H1 (cell line): ENCODE data around the gene LRRC37B. TPM values are rescaled to one million over a fixed set of nuclear protein-coding genes. Genes with fewer than 3 reads are reported as not detected.
"Not testable (repeated sequence)": the region's sequence is repeated elsewhere in the genome, so short reads cannot be mapped to it uniquely, and the experiment has no call there.

ENCODE experiments used
- CTCF ChIA-PET: fragments of 300-600 bp; sonication (Branson Sonifier 250); formaldehyde crosslinking; loops from one replicate; lab custom pipeline; 2021; ENCODE audit not compliant: partially characterized antibody; lab: Charles Lee
- POLR2A ChIA-PET: fragments of 300-600 bp; sonication (Branson Sonifier 250); formaldehyde crosslinking; loops from one replicate; lab custom pipeline; 2021; ENCODE audit warnings: inconsistent platforms; ENCODE audit not compliant: partially characterized antibody; lab: Charles Lee
- DNase-seq, 2 experiments: peaks; one replicate each; pipeline versions ENCODE4 v3.0.0 to v3.0.0-alpha.2; 2010 to 2022; ENCODE audit warnings: low spot score in 2 of 2, low read depth in 1 of 2, mixed read lengths in 1 of 2
- FAIRE-seq: peaks from 2 replicates; lab custom pipeline; 2011; peaks lifted over from hg19 to GRCh38; lab: Jason Lieb, UNC
- H2AFZ ChIP-seq: 2 replicates; pipeline ENCODE4 v1.8.1; 2012; ENCODE audit warnings: low read length, inconsistent platforms
- H2AK5ac ChIP-seq: 2 replicates; pipeline ENCODE4 v1.6.1; 2013; ENCODE audit warnings: low read depth, low read length
- H2BK120ac ChIP-seq: replicated peaks from 2 replicates; pipeline ENCODE3; 2013; ENCODE audit warnings: low read depth, low read length, inconsistent platforms
- H2BK12ac ChIP-seq: 2 replicates; pipeline ENCODE4 v1.6.1; 2013; ENCODE audit warnings: low read depth, low read length
- H2BK15ac ChIP-seq: 2 replicates; pipeline ENCODE4 v1.6.1; 2013; ENCODE audit warnings: low read length
- H2BK20ac ChIP-seq: 2 replicates; pipeline ENCODE4 v1.6.1; 2013; ENCODE audit warnings: low read length
- H2BK5ac ChIP-seq: 2 replicates; pipeline ENCODE4 v1.6.1; 2013; ENCODE audit warnings: low read depth, low read length
- H3K14ac ChIP-seq: 2 replicates; pipeline ENCODE4 v1.6.1; 2013; ENCODE audit warnings: inconsistent platforms; ENCODE audit not compliant: insufficient read length
- H3K18ac ChIP-seq: 2 replicates; pipeline ENCODE4 v1.6.1; 2013; ENCODE audit warnings: low read length; ENCODE audit errors: extremely low read depth
- H3K23ac ChIP-seq: 2 replicates; pipeline ENCODE4 v1.6.1; 2013; ENCODE audit warnings: inconsistent platforms; ENCODE audit not compliant: insufficient read length
- H3K23me2 ChIP-seq: 2 replicates; pipeline ENCODE4 v1.6.1; 2013; ENCODE audit warnings: low read depth, low read length
- H3K27ac ChIP-seq: 2 replicates; pipeline ENCODE4 v1.6.1; 2011; ENCODE audit warnings: low read depth, low read length, inconsistent platforms
- H3K27me3 ChIP-seq, 4 experiments: replicated peaks in 1 of 4; 1 replicate in 1 of 4; 2 replicates in 3 of 4; pipeline versions ENCODE4 v1.6.1 to v1.8.1; 2011 to 2013; ENCODE audit warnings: low read length in 3 of 4, mild to moderate bottlenecking in 3 of 4, inconsistent platforms in 2 of 4, mixed read lengths in 2 of 4, moderate library complexity in 1 of 4; ENCODE audit not compliant: control insufficient read depth in 3 of 4, insufficient read depth in 3 of 4; ENCODE audit errors: extremely low read depth in 1 of 4
- H3K36me3 ChIP-seq, 4 experiments: 2 replicates each; pipeline versions ENCODE4 v1.6.1 to v1.8.1; 2011 to 2013; ENCODE audit warnings: mild to moderate bottlenecking in 4 of 4, low read length in 3 of 4, moderate library complexity in 2 of 4, control low read depth in 1 of 4, inconsistent platforms in 1 of 4; ENCODE audit not compliant: insufficient read depth in 4 of 4, control insufficient read depth in 2 of 4
- H3K4ac ChIP-seq: replicated peaks from 2 replicates; pipeline ENCODE3; 2013; ENCODE audit warnings: low read length, low read depth, mixed read lengths, inconsistent platforms; ENCODE audit not compliant: insufficient read length
- H3K4me1 ChIP-seq, 4 experiments: replicated peaks in 1 of 4; 1 replicate in 1 of 4; 2 replicates in 3 of 4; pipeline versions ENCODE4 v1.6.1 to v1.8.1; 2011 to 2013; ENCODE audit warnings: low read length in 3 of 4, inconsistent platforms in 2 of 4, mixed read lengths in 1 of 4; ENCODE audit not compliant: insufficient read depth in 4 of 4, control insufficient read depth in 3 of 4
- H3K4me2 ChIP-seq, 2 experiments: 2 replicates each; pipeline versions ENCODE4 v1.6.1 to v1.8.1; 2011 to 2013; ENCODE audit warnings: low read depth in 2 of 2, low read length in 2 of 2, control low read depth in 1 of 2, inconsistent platforms in 1 of 2, mild to moderate bottlenecking in 1 of 2; ENCODE audit not compliant: insufficient read depth in 1 of 2
- H3K4me3 ChIP-seq, 4 experiments: fragments of 200-600, 300-600 bp in 1 of 4; sonication (generic), shearing (Covaris generic), sonication (Bioruptor Twin) in 1 of 4; 2 replicates each; pipeline versions ENCODE4 v1.5.1 to v1.8.1; 2011 to 2016; ENCODE audit warnings: low read length in 4 of 4, low read depth in 3 of 4, control low read depth in 2 of 4, inconsistent platforms in 2 of 4, mild to moderate bottlenecking in 2 of 4, mixed read lengths in 1 of 4, moderate library complexity in 1 of 4; ENCODE audit not compliant: insufficient read depth in 2 of 4; ENCODE audit errors: extremely low read depth in 1 of 4
- H3K56ac ChIP-seq: replicated peaks from 2 replicates; pipeline ENCODE3; 2013; ENCODE audit warnings: low read depth, mild to moderate bottlenecking, mixed read lengths, low read length, inconsistent platforms; ENCODE audit not compliant: insufficient read length
- H3K79me1 ChIP-seq: 2 replicates; pipeline ENCODE4 v1.6.1; 2013; ENCODE audit warnings: low read depth, low read length, control low read depth
- H3K79me2 ChIP-seq, 2 experiments: 2 replicates each; pipeline versions ENCODE4 v1.6.1 to v1.8.1; 2012 to 2013; ENCODE audit warnings: low read length in 2 of 2, mild to moderate bottlenecking in 2 of 2, inconsistent platforms in 1 of 2; ENCODE audit not compliant: insufficient read depth in 2 of 2, control insufficient read depth in 1 of 2
- H3K9ac ChIP-seq, 4 experiments: replicated peaks in 1 of 4; 1 replicate in 1 of 4; 2 replicates in 3 of 4; pipeline versions ENCODE4 v1.6.1 to v1.8.1; 2011 to 2013; ENCODE audit warnings: low read depth in 3 of 4, low read length in 3 of 4, control low read depth in 2 of 4, mild to moderate bottlenecking in 2 of 4, moderate library complexity in 2 of 4, inconsistent platforms in 1 of 4; ENCODE audit errors: extremely low read depth in 1 of 4
- H3K9me3 ChIP-seq, 2 experiments: 2 replicates each; pipeline versions ENCODE4 v1.6.1 to v1.8.1; 2012 to 2013; ENCODE audit warnings: mild to moderate bottlenecking in 2 of 2, moderate library complexity in 2 of 2, control low read depth in 1 of 2, inconsistent platforms in 1 of 2, low read depth in 1 of 2, low read length in 1 of 2, mixed read lengths in 1 of 2; ENCODE audit not compliant: insufficient read depth in 2 of 2
- H4K20me1 ChIP-seq, 2 experiments: replicated peaks in 1 of 2; 2 replicates each; pipeline versions ENCODE3 to v1.8.1; 2011 to 2013; ENCODE audit warnings: inconsistent platforms in 2 of 2, low read length in 2 of 2, mild to moderate bottlenecking in 1 of 2; ENCODE audit not compliant: insufficient read depth in 2 of 2, control insufficient read depth in 1 of 2
- H4K5ac ChIP-seq: 2 replicates; pipeline ENCODE4 v1.6.1; 2013; ENCODE audit warnings: low read length, low read depth, mixed read lengths, inconsistent platforms; ENCODE audit not compliant: insufficient read length
- H4K8ac ChIP-seq: 2 replicates; pipeline ENCODE4 v1.8.0; 2013; ENCODE audit warnings: mild to moderate bottlenecking, moderate library complexity, low read length, inconsistent platforms; ENCODE audit not compliant: insufficient read depth; ENCODE audit errors: extremely low read depth
- H4K91ac ChIP-seq: replicated peaks from 2 replicates; pipeline ENCODE3; 2013; ENCODE audit warnings: low read length, mixed read lengths, inconsistent platforms; ENCODE audit not compliant: insufficient read length
- WGBS, 2 experiments: shearing (Covaris generic) in 1 of 2; methylation state at CpG; one replicate each; pipeline versions ENCODE4 v1.1.6 to v1.1.7; 2013 to 2015; ENCODE audit warnings: low lambda C conversion rate in 2 of 2, mixed read lengths in 2 of 2, inconsistent platforms in 1 of 2, low coverage in 1 of 2, missing lambda C conversion rate in 1 of 2; ENCODE audit not compliant: insufficient replicate concordance in 2 of 2, insufficient coverage in 1 of 2, insufficient read length in 1 of 2; ENCODE audit errors: extremely low coverage in 1 of 2, missing lambda C conversion rate in 1 of 2; 5-methylcytosine and 5-hydroxymethylcytosine counted together
- polyA plus RNA-seq, 7 experiments: library from polyadenylated mRNA; depleted of rRNA in 3 of 7; stranded (reverse) in 5 of 7; unstranded in 2 of 7; fragments of >200 nt in 5 of 7; fragments of 200-250 nt in 2 of 7; gene quantifications; 1 replicate in 5 of 7; 2 replicates in 1 of 7; 4 replicates in 1 of 7; pipeline versions ENCODE4 v1.2.1 to v1.2.3, GENCODE V29; 2011 to 2013; ENCODE audit warnings: missing spikeins in 2 of 7, mixed read lengths in 2 of 7
- total RNA-seq: library from RNA; stranded (reverse); fragmentation: NEBNext Ultra II Directional; extraction: Animal tissue kit (Norgen Biotek cat#: 25700); gene quantifications from 2 replicates; pipeline ENCODE4 v1.2.1, GENCODE V29; 2021

LRRC37B gene
- total and polyA plus RNA-seq, 2 of the 8 experiments (the other 6 are each of a cell fraction or from before 2014, with no cell fraction given) = 16.0 to 19.0 TPM

DNA sequence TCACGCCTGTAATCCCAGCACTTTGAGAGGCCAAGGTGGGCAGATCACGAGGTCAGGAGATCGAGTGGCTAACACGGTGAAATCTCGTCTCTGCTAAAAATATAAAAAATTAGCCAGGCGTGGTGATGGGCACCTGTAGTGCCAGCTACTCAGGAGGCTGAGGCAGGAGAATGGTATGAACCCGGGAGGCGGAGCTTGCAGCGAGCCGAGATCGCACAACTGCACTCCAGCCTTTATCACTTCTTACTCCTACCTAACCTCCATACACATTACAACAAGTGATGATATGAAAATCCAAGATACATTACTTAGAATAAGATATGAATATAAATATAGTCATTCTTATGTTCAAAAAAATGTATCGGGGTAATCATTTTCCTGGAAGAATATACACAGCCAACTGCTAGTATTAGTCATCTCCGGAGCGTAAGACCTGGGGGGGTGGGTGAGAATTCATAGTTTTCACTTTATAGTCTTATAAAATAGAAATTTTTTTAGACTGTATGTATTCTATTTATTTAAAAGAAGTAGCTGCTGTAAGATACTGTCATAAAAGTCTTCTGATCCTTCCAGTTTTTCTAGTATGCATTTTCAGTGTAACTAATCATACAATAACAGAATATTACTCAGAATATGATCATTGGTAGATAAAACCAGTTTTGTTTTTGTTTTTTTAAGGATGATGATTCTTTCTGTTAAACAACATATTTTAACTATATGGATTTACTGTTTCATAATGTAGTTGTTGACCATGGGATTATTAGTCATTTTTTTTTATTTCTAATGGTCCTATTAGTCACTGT lies 32.7 kb upstream of the LRRC37B start:
- H3K79me2 ChIP-seq, H4K5ac ChIP-seq, H3K18ac ChIP-seq, H4K20me1 ChIP-seq, FAIRE-seq, H4K91ac ChIP-seq, H3K14ac ChIP-seq, H3K4me1 ChIP-seq, H3K4me3 ChIP-seq, H3K23ac ChIP-seq, H3K23me2 ChIP-seq, H2BK120ac ChIP-seq, H3K4ac ChIP-seq, H2BK12ac ChIP-seq, H3K56ac ChIP-seq, H3K27ac ChIP-seq, CTCF ChIA-PET, H3K4me2 ChIP-seq, H3K79me1 ChIP-seq, H2BK15ac ChIP-seq, H4K8ac ChIP-seq, H2BK5ac ChIP-seq, H2AFZ ChIP-seq, H3K27me3 ChIP-seq, DNase-seq, H3K9me3 ChIP-seq, H3K9ac ChIP-seq, H2AK5ac ChIP-seq, H2BK20ac ChIP-seq: not testable (repeated sequence)
- 98% methylated on average over 14 of the region's 14 CpGs; no CpG with 5 or more reads in 1 of the 2 experiments for WGBS, 2 experiments
- H3K36me3 ChIP-seq = peaks cover 0 to 25% (median 13%) of the 10 kb centered on the region in 4 experiments; a peak in 4 of 8 replicates
- POLR2A ChIA-PET = interaction anchor here (0.7 kb wide), 1 partner anchor 17 kb away, joined by 3 read pairs; no protein-coding TSS in a partner anchor
